ENCODE results near the gene ATP6V1E1.

The ATP6V1E1 gene

DNA sequence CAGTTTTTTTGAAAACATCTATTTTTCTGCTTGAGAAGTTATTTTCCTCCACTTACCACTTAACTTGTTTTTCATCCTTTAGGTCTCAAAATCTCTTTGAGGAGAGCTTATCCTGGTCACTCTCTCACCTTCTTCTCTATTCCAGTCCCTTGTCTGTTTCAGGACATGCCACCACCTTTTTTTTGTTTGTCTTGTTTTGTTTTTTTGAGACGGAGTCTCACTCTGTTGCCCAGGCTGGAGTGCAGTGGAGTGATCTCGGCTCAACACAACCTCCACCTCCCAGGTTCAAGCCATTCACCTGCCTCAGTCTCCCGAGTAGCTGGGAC, 5.4 kb upstream of the ATP6V1E1 start:
- DNase-seq (ENCODE audit: low read depth): no peak

DNA sequence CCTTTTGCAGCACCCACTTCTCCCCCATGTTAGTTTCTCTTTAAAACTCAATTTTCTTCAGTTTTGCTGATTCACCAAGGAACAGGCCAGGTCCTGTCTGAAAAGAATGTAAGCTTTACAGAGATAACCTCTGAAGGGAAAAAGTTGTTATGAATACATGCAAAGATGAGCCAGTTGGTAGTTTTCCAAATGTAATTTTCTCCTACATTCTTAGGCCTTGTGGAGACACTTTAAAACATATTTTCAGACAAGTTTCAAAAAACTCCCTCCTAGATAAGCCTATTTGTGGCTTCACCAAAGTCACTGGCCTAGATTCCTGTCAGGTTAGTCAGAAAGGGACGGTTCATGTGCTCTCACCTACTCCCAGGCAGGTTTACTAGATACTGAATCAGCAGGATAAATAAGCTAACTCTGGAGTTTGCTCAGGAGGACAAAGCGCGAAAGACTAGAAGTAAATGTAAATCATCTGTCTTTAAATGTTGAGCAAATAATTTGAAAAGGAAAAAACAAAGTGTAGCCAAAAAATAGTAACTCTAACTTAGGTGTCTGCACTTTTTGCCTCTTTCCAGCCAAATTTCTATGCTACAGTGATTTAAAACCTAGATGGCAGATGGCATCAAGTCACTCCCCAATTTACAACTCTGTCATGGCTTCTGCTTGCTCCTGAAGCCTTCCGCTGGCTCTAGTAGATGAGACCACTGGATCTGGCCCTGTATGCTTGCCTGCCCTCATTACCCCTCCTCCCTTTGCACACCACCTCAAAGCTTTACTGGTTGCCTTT, 4.9 kb upstream of the ATP6V1E1 start:
- no peak for DNase-seq (ENCODE audit: low read depth)

DNA sequence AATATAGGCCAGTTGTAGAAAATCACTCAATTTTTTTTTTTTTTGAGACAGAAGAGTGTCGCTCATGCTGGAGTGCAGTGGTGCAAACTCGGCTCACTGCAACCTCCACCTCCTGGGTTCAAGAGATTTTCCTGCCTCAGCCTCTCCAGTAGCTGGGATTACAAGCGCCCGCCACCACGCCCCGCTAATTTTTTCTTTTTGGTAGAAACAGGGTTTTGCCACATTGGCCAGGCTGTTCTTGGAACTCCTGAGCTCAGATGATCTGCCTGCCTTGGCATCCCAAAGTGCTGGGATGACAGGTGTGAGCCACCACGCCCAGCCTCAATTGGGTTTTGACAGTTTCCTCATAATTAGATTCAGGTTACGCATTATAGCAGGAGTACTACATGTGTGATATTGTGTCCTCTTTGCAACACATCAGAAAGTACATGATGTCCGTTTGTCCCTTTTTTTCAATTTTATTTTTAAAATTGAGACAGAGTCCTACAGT, 2.6 kb upstream of the ATP6V1E1 start:
- DNase-seq (ENCODE audit: low read depth): no peak

DNA sequence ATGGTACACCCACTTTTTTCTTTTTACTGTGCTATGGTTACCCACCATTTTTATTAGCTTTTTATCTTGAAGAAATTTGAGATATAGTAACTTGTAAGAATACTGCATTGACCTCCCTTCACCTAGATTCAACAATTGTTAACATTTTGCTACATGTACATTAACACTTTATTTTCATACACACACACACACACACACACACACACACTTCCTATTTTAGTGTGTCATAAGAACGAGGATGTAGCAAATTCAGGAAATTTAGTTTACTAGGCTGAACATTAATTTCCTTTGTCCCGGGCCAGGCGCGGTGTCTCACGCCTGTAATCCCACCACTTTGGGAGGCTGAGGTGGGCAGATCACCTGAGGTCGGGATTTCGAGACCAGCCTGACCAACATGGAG, 1.1 kb upstream of the ATP6V1E1 start:
- no peak for DNase-seq (ENCODE audit: low read depth)

DNA sequence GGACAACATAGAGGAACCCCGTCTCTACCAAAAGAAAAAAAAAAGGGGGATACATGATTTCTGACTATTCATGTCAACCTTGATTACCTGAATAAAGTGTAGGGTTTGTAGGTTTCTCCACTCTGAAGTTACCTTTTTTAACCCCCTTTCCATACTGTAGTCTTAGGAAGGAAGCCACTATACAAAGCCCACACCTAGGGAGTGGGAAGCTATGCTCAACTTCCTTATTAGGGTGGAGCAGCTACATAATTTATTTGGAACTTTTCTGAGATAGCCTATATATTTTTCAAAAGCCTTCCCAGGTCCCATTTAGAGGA, 582 bp upstream of the ATP6V1E1 start:
- no peak for DNase-seq (ENCODE audit: low read depth)

DNA sequence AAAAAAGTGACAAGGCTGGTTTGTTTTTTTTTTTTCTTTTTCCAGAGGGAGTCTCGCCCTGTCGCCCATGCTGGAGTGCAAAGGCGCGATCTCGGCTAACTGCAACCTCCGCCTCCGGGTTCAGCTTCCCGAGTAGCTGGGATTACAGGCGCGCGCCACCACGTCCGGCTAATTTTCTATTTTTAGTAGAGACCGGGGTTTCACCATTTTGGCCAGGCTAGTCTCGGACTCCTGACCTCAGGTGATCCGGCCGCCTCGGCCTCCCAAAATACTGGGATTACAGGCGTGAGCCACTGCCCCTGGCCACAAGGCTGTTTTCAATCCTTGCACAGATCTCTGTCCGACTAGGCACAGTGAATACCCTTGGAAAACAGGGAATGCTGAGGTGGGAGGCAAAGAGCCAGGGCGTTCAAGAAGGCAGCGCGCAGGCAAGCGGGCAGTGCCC, 566 bp downstream of the ATP6V1E1 start:
- no peak for DNase-seq (ENCODE audit: low read depth)

DNA sequence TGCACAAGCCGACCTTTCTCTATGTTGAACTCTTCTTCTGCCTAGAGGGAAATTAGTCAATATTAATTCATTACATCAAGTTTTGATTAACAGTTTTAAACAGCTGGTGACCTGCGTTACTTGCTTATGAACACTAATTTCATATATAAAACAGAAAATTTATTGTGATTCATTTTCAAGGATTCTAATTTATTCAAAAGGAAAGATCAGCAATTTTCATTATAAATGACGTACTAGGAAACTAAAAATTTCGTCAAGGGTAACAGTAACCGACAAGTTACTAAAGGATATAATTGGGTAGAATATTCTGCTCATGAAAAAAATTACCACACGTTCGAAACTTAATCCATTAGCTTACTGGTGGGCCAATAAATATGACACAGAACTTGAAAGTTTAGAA, 15.3 kb downstream of the ATP6V1E1 start:
- DNase-seq (ENCODE audit: low read depth): no peak

DNA sequence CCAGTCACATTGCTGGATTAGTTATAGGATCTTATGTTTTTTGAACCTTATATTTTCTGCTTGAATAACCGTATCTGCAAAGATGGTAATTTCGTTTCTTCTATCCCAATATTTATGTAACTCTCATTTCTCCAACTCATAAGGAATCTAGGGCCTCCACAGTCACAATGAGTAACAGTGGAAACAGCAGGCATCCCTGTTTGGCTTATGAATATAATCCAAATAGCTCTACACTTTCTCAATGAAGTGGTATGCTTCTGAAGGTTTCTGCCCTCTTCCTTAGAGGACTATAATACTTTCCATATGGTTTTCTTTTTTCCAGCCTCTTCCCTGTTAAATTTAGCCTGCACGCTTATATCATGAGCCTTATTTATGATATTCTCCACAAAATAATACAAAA, 16.5 kb downstream of the ATP6V1E1 start:
- no peak for DNase-seq (ENCODE audit: low read depth)

DNA sequence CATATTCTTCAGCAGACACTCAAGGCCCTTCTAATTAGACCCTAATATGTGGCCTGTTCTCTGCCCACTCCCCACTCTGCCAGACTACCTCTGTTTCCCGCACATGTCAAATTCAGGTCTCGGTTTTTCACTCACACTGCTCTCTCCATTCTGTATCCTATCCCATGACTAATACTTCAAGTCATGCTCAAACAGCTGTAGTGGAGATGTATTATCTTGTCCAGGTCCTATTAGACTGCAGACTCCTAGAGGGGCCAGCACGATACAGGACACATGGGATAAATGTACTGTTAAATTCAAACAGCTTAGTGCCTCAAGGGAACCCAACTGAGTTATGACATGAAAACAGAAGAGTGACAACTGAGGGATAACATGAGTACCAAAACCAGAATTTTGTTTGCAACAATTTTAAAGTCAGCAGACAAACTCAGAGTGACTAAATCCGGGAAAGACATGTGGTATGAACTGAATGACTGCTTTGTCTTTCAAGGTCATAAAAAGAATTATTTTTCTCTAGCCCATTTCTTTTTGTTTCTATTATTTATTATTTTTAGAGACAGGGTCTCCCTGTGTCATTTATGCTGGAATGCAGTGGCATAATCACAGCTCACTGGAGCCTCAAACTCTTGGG, 20.5 kb downstream of the ATP6V1E1 start:
- no peak for DNase-seq (ENCODE audit: low read depth)

DNA sequence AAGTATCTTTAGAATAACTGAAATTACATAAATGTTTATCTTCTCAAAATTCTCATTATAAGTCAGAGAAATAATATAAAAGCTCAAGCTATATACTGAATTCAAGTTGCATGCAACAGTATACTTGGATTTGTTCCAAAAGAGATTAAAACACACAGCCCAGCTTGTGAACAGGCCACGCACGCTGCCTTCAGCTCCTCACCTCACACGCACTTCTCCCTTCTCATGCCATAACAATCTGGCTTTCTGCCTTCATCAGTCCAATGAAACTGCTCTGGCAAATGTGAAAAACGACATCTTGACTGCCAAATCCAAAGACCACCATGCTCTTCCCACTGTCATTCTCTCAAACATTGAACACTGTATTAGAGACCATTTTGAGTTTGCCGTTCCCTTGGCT, 22.1 kb downstream of the ATP6V1E1 start:
- DNase-seq (ENCODE audit: low read depth): no peak

DNA sequence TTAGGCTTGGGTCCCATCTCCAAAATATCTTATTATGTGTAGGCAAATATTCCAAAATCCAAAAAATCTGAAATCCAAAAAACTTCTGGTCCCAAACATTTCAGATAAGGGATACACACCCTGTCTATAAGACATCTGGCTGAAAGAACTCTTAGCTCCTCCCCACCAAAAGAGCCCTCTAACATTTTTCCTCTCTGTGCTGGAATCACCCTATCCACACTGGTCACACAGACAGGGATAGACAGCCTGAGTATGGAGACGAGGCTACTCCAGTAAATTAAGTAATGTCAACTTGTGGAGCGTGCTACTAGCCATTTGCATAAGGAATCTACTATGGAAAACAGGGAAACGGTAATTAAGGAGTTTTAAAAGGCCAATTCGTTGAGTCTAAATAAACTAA, 24.9 kb downstream of the ATP6V1E1 start:
- no peak for DNase-seq (ENCODE audit: low read depth)

DNA sequence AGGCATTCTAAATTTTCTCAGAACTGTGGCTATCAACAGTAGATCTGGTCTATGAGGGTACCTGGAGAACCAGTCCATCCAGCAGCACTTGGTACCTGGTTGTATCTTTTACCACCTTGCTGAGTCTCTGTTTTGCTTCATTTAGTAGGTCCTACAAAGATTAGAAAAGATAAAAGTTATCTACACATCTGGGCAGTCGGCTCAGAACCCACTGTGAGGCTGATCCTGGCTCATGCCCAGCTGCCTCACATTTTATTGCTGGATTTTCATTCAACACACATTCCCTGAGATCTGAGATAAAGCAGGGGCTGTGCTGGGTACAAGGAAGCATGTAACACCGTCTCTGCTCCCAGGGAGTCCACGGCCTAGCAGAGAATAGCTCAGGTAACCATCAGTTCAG, 27.5 kb downstream of the ATP6V1E1 start:
- no peak for DNase-seq (ENCODE audit: low read depth)

DNA sequence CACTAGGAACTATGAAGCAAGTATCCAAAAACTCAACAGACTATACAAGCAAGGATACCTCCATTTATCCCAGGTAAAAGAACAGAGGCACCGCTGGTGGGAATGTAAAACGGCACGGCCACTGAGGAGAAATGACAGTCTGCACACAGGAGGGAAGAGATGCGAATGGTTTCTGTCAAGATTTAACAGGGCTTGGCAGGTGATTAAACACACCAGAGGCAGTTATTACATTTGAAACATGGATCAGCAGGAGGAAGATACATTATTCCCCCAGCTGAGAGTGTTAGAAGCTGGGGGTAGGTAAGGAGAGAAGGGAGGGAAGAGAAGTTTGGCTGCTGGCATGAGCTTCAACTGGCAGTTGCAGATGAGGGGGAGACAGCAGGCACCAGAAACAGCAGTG, 30.2 kb downstream of the ATP6V1E1 start:
- no peak for DNase-seq (ENCODE audit: low read depth)

DNA sequence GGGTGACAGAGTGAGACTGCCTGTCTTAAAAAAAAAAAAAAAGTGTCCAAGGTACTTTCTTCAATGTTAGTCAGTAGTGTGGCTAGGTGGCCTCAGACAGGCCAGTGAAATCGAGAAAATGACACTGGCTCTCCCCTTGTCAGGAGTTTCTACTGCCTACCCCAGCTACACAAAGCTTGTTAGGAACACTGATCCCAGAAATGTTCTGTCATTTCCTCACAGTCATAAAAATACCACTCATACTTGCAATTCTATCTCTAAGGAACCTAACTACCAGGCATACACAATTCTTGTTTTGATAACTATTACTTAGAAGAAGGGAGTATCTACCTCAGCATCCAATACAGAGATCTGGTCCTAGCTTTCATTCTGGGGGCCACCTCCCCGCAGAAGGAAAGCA, 31.3 kb downstream of the ATP6V1E1 start:
- no peak for DNase-seq (ENCODE audit: low read depth)

DNA sequence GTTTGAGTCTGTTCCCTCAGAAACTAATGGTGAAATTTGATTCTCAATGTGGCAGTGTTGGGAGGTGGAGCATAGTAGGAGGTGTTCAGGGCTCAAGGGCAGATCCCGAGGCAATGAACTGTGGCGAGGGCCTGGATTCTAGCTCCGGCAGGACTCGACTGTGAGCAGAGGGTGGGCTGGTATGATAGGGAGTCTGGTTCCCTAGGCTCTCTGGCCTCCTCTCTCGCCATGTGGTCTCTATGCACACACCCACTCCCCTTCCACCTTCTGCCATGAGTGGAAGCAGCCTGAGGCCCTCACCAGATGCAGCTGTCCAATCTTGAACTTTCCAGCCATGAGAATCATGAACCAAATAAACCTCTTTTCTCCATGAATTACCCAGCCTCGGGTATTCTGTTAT, 32.3 kb downstream of the ATP6V1E1 start:
- no peak for DNase-seq (ENCODE audit: low read depth)

DNA sequence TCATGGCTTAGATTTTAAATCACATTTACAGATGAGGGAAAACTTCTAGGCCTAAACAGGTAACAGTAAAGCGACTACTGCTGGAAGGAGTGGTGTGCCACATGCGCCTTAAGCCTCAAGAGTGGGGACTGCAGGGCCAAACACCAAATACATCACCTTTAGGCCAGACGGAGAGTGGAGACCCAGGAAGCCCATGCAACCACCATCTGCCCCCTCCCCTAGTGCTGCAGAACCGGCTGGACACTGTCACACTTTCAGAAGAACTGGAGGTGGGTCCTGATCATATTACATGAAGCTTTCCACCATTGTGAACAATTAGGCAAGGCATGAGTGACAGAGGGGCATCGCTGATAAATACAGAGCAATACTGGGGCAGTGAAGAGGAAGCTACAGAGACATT, 36.3 kb downstream of the ATP6V1E1 start:
- no peak for DNase-seq (ENCODE audit: low read depth)

DNA sequence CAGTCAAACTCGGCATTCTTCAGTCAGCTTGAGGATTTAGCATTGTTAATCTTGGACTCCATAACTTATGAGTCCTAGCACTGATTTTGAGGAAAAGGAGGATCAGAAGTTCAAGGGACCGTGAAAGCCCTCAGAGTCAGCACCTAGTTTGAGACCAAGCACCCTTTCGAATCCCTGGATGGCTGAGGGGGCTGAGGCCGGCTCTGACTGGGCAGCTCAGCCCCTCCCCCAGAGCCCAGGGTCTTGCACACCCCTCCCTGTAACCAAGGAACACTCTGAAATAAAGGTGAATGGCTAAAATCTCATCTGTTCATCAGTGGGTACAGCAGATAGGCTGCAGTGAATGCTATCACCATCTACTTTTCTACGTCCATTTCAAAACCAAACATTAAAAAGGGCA, 38.0 kb downstream of the ATP6V1E1 start:
- no peak for DNase-seq (ENCODE audit: low read depth)

DNA sequence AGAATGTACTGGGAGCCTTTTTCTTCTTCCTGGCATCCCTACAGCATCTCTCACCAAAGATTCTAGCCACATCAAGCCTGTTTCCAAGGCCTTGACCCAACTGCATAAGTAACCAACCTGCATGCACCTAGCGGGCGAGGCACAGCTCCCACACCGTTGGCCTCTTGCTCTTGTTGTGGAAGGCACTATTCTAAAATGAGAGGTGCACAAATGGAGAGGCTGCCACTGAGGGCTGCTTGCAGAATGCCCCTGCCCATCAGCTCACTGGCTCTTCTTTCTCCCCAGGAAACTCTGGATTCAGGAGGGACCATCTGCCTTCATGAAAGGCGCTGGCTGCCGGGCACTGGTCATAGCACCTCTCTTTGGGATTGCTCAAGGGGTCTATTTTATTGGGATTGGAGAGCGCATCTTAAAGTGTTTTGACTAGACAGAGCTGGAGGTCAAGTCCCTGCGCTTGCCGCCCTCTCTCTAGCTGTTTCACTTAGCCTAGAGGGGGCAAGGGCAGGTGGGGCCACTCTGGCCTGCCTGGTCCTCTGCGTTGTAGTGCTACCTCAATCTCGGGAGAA, 38.7 kb downstream of the ATP6V1E1 start:
- DNase-seq (ENCODE audit: low read depth): no peak

DNA sequence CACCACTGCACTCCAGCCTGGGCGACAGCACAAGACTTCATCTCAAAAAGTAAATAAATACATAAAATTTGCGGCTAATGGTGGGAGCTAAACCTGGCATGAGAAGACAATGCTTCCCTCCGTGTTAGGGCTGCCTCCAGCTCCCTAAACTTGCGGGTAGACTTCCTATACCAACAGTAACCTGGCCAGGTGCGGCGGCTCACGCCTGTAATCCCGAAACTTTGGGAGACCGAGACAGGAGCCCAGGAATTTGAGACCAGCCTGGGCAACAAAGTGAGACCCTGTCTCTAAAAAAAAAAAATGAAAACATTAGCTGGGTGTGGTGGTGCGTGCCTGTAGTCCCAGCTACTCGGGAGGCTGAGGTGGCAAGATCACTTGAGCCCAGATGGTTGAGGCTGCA, 39.9 kb downstream of the ATP6V1E1 start:
- no peak for DNase-seq (ENCODE audit: low read depth)

DNA sequence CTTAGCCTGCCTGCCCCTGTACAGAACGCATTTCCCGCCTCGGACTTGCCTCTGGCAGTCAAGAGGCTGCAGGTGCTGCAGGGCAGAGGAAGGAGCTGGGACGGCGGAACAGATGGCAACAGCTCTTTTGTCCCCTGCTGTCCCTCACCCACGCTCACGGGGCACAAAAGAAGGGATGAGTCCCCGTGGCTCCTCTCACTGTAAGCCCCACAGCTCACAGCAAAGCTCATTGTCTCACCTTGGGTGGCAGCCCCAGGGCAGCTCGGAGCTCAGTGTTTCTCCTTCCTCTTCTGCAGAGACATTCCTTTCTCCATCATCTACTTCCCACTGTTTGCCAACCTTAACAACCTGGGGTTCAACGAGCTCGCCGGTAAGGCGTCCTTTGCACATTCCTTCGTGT, 40.9 kb downstream of the ATP6V1E1 start:
- no peak for DNase-seq (ENCODE audit: low read depth)

DNA sequence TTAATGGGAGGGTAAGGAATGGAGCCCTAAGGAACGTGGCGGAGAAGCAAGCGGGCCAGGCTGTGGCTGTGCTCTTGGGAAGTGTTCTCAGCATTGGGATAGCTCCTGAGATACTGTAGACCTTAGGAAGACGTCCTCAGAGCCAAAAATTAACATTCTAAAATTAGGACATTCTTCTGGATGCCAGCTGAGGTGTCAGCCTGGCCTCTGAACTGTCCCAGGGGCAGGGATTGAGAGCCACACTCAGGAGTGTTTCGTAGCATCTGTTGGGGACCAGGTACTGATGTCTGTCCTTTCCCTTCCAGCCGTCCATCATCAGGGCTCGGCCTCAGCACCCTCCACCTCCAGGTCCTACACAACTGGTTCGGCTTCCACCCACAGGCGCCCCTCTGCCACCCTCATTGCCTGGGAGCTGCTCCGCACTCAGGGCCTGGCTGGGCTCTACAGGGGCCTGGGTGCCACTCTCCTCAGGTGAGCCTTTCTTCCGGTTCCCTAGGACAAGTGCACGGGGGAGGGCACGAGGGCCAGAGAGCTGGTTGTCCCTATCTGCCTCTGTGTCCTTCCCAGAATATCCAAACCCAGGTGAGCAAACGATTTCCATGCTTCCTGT, 41.6 kb downstream of the ATP6V1E1 start:
- DNase-seq (ENCODE audit: low read depth): no peak

DNA sequence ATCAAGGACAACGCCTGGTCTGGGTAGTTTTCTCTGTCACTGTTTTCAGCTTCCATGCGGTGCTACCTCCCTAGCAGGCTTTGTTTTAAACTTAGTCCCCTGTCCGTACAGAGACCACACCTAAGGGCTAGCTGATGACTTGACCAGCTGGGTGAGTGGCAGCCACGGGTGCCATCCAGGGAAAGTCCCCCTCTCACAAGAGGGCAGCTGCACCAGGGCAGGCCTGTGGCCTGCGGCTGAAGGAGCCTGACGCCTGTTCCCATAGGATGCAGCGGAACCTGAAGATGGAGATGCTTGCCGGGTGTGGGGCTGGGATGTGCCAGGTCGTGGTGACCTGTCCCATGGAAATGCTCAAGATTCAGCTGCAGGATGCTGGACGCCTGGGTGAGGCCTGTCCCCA, 45.4 kb downstream of the ATP6V1E1 start:
- no peak for DNase-seq (ENCODE audit: low read depth)

DNA sequence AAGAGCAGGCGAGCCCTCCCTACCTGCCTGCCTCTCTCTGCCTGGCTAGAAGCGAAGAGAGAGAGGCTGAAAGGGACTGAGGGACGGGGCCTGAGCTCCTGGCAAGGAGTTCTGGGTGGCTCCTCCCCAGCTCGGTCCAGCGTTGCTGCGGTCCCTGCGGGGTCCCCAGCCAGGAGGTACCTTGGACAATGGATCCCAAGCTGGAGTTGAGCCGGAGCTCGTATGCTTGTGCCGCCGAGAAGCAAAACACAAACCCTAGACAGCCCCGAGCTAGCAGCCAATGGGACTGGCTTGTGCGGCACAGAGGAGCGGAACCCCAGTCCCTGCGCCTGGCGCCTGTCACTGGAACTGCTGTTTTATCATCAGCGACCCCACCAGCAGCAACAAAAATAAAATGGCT, 46.9 kb downstream of the ATP6V1E1 start:
- no peak for DNase-seq (ENCODE audit: low read depth)

Data from activated T-cell treated with anti-CD3 and anti-CD28 coated beads for 24 hours (primary cell).